Stomach (tissue), 4 donors: ENCODE measurements around the gene CHTF8.

Source experiments
- EP300 ChIP-seq: sonication (generic); formaldehyde crosslinking; IDR thresholded peaks from one replicate; pipeline ENCODE4 v1.6.1; 2017; ENCODE audit warnings: antibody characterized with exemption
- POLR2A ChIP-seq, 4 donors: fragments of 450-650 bp; IDR thresholded peaks; one replicate each; pipeline ENCODE4 v1.6.1; 2016; ENCODE audit warnings: antibody characterized with exemption in 4 of 4, control low read depth in 2 of 4, mild to moderate bottlenecking in 1 of 4, moderate library complexity in 1 of 4
- TF ChIP-seq, protein P1 (sequence below), 7 experiments: fragments of 450-650 bp in 4 of 7; fragments of 200-600 bp in 3 of 7; sonication (generic) in 3 of 7; IDR thresholded peaks; one replicate each; pipeline ENCODE4 v1.5.1; 2016 to 2019; ENCODE audit warnings: antibody characterized with exemption in 7 of 7, control low read depth in 2 of 7, mild to moderate bottlenecking in 1 of 7

DNA sequence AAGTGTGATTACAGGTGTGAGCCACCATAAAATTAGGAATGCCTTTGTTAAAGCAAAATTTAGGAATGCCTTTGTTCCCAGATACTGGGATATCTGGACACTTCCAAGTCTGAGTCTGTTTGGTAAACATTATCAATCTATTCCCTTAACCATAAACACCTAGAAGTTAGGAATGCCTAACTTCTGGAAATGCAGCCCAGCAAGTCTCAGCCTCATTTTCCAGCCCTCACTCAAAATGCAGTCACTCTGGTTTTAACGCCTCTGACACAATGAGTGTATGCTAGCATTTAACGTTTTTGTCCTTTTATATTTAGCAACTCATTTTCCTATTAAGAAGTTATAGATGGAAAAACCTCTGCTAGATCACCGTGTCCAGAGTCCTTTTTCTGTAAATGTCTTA, 61.4 kb downstream of the CHTF8 start:
- TF ChIP-seq, protein P1, sequence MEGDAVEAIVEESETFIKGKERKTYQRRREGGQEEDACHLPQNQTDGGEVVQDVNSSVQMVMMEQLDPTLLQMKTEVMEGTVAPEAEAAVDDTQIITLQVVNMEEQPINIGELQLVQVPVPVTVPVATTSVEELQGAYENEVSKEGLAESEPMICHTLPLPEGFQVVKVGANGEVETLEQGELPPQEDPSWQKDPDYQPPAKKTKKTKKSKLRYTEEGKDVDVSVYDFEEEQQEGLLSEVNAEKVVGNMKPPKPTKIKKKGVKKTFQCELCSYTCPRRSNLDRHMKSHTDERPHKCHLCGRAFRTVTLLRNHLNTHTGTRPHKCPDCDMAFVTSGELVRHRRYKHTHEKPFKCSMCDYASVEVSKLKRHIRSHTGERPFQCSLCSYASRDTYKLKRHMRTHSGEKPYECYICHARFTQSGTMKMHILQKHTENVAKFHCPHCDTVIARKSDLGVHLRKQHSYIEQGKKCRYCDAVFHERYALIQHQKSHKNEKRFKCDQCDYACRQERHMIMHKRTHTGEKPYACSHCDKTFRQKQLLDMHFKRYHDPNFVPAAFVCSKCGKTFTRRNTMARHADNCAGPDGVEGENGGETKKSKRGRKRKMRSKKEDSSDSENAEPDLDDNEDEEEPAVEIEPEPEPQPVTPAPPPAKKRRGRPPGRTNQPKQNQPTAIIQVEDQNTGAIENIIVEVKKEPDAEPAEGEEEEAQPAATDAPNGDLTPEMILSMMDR (IDR thresholded peaks at IDR 0.05): no peak
- TF ChIP-seq POLR2A (IDR thresholded peaks at IDR 0.05): no peak
- no peak for TF ChIP-seq EP300
